Measurements from ENCODE around the gene MAOB. TPM values are rescaled to one million over a fixed set of nuclear protein-coding genes. Genes with fewer than 3 reads are reported as not detected.
"Not testable (repeated sequence)": the region's sequence is repeated elsewhere in the genome, so short reads cannot be mapped to it uniquely, and the experiment has no call there.

Gene MAOB
- total RNA-seq, 3 donors from 2014 or later, result 4.3 to 32.6 (median 6.6) TPM

DNA sequence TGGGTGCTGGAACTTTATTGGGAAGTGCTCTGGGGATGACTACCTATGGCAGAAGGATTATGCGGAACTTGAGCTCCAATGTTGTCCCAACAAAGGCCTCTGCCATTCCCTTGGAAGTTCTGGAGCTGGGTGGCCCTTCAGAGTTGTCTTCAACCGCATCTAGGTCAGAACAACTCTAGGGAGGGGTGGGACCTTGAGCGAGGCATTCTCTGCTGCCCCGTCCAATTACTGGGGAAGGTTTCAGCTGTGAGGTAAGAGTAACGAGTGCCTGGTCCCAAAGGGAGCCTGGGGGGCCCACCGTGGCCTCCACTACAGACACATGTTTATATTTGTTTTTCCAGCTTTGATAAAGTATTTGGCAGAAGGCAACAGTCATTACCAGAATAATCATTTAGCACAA is 146.7 kb downstream of the MAOB start:
- DNase-seq, result no peak
- Histone ChIP-seq H3K36me3 (ENCODE audit: low read depth) (no peaks in the 10 kb centered on the region), H3K9me3 (no peaks in the 10 kb centered on the region), H3K4me3 (no peak overlapping the region), H3K4me1 (ENCODE audit: low read depth) (no peaks in the 10 kb centered on the region)
- intact Hi-C loops (cut with DNase I, micrococcal nuclease), result no loop called here
- TF ChIP-seq, protein P1, sequence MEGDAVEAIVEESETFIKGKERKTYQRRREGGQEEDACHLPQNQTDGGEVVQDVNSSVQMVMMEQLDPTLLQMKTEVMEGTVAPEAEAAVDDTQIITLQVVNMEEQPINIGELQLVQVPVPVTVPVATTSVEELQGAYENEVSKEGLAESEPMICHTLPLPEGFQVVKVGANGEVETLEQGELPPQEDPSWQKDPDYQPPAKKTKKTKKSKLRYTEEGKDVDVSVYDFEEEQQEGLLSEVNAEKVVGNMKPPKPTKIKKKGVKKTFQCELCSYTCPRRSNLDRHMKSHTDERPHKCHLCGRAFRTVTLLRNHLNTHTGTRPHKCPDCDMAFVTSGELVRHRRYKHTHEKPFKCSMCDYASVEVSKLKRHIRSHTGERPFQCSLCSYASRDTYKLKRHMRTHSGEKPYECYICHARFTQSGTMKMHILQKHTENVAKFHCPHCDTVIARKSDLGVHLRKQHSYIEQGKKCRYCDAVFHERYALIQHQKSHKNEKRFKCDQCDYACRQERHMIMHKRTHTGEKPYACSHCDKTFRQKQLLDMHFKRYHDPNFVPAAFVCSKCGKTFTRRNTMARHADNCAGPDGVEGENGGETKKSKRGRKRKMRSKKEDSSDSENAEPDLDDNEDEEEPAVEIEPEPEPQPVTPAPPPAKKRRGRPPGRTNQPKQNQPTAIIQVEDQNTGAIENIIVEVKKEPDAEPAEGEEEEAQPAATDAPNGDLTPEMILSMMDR (IDR thresholded peaks at IDR 0.05), result no peak
- no peak for ATAC-seq

DNA sequence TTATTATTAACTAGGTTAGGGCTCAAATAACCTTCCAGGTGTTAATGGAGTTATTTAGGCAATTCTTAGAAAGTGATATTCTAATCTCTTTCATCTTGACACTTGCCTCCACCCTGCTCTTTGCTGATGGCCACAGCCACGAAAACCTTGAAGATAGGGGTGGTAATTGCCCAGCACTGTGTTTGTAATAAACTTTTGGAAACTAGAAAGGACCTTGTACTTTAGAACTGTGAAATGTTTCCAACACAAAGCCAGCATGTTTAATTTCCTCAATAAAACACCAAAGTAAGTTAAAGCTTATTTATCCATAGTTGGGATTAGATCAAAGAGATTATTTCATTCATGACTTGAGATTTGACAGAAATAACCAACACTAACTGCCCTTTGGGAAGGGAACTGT is 147.8 kb downstream of the MAOB start:
- intact Hi-C loops (cut with DNase I, micrococcal nuclease), result no loop called here
- DNase-seq, result peak in 1 of 3 donors; percentile 26
- Histone ChIP-seq H3K4me3 (no peak overlapping the region), H3K4me1 (ENCODE audit: low read depth) (no peaks in the 10 kb centered on the region), H3K36me3 (ENCODE audit: low read depth) (no peaks in the 10 kb centered on the region), H3K9me3 (no peaks in the 10 kb centered on the region)
- TF ChIP-seq, protein P1 (IDR thresholded peaks at IDR 0.05), result no peak
- peak; percentile 88 for ATAC-seq

DNA sequence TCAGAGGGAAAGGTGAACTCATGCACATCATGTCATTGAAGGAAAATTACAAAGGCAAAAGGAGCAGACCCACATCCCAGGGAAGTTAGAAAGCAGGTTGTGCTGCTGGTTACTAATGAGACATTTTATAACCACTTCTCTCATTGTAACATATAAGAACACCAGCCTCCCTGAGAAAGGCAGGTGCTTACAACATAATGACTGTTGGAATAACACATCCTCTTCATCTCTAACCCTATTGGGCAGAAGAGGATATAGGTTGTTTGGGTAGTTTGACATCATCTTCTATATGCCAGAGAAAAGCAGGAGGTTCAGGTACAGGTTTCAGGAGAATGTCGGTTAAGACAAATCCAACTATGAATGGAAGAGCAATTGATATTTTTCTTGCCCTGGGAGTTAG is 148.6 kb downstream of the MAOB start:
- H3K4me1 ChIP-seq (ENCODE audit: low read depth), result no peaks in the 10 kb centered on the region
- intact Hi-C loops (cut with DNase I, micrococcal nuclease), result no loop called here

DNA sequence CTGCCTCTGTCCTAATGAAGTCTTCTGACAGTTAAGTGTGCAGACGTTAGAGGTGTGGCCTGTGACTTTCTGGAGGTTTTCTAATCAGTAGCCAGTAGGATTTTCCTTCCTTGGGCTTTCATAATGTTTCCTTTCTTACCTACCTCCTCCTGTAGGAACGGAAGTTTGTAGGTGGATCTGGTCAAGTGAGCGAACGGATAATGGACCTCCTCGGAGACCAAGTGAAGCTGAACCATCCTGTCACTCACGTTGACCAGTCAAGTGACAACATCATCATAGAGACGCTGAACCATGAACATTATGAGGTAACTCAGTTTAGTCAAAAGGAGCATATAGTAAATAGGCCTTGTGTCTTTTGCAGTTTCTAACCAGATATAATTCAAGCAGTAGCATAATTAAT is 151.2 kb downstream of the MAOB start:
- Histone ChIP-seq H3K4me1 (ENCODE audit: low read depth) (no peaks in the 10 kb centered on the region), H3K36me3 (ENCODE audit: low read depth) (no peaks in the 10 kb centered on the region), H3K4me3 (no peak overlapping the region), H3K9me3 (no peaks in the 10 kb centered on the region)
- TF ChIP-seq, protein P1 (IDR thresholded peaks at IDR 0.05), result no peak
- intact Hi-C loops (cut with DNase I, micrococcal nuclease), result no loop called here
- no peak for ATAC-seq
- DNase-seq, result no peak

More for the DNA sequence above, 148.6 kb downstream of the MAOB start:
- peak; percentile 54 for ATAC-seq
- H3K4me3 ChIP-seq, result no peak overlapping the region
- no peaks in the 10 kb centered on the region for H3K36me3 ChIP-seq (ENCODE audit: low read depth)
- DNase-seq, result no peak
- TF ChIP-seq, protein P1 (IDR thresholded peaks at IDR 0.05), result no peak
- H3K9me3 ChIP-seq, result no peaks in the 10 kb centered on the region

DNA sequence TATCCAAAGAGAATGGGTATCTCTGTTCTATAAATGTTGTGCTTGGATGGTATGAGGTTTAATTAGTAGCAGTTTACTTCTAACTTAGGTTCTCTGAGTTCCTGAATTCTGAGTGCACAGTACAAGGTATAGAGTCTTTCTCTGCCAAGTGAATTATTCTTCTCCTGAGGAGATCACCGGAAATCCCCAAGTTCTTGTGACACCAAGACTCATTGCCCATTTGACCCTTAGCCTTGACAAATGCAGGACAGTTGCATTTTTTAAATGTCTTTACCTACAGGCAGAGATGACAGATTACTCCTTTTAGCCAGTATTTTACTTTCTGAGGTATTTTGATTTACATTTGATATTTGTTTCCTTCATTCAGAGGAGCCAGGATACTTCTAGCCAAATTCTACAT is 153.3 kb downstream of the MAOB start:
- no peak for DNase-seq
- TF ChIP-seq, protein P1 (IDR thresholded peaks at IDR 0.05), result no peak
- intact Hi-C loops (cut with DNase I, micrococcal nuclease), result no loop called here
- H3K36me3 ChIP-seq (ENCODE audit: low read depth), result no peaks in the 10 kb centered on the region
- ATAC-seq, result no peak
- no peak overlapping the region for H3K4me3 ChIP-seq
- no peaks in the 10 kb centered on the region for H3K4me1 ChIP-seq (ENCODE audit: low read depth)
- H3K9me3 ChIP-seq, result no peaks in the 10 kb centered on the region

DNA sequence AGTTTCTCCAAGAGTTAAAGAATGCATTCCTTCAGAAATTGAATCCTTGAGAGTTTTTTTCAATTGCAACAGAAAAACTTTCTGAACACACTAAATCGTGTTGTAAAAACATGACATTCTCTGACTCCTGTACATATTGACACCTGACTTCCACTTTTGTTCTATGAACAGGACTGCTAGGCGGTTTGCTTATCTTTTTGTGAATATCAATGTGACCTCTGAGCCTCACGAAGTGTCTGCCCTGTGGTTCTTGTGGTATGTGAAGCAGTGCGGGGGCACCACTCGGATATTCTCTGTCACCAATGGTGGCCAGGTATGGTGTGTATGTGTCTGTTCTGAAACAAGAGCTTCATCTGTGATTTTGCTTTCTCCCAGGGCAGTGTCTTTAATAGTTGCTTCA is 154.2 kb downstream of the MAOB start:
- intact Hi-C loops (cut with DNase I, micrococcal nuclease), result no loop called here

DNA sequence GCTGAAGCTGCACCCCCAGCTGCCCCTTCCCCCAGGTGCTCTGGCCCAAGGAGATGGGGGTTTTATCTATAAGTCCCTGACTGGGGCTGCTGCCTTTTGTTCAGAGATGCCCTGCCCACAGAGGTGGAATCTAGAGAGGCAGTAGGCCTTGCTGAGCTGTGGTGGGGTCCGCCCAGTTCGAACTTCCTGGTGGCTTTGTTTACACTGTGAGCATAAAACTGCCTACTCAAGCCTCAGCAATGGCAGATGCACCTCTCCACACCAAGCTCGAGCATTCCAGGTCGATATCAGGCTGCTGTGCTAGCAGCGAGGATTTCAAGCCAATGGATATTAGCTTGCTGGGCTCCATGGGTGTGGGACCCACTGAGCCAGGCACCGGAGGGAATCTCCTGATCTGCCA is 155.0 kb downstream of the MAOB start:
- DNase-seq (peak; percentile 50 to 64 (median 63)), ATAC-seq (peak; percentile 22)
- H3K36me3 ChIP-seq (ENCODE audit: low read depth); H3K9me3 ChIP-seq; H3K4me1 ChIP-seq (ENCODE audit: low read depth); intact Hi-C loops (cut with DNase I, micrococcal nuclease); H3K4me3 ChIP-seq: not testable (repeated sequence)

More for the DNA sequence above, 154.2 kb downstream of the MAOB start:
- H3K9me3 ChIP-seq, result no peaks in the 10 kb centered on the region
- H3K36me3 ChIP-seq (ENCODE audit: low read depth), result no peaks in the 10 kb centered on the region
- TF ChIP-seq, protein P1 (IDR thresholded peaks at IDR 0.05), result no peak
- H3K4me1 ChIP-seq (ENCODE audit: low read depth), result no peaks in the 10 kb centered on the region
- H3K4me3 ChIP-seq, result no peak overlapping the region
- no peak for ATAC-seq
- DNase-seq, result no peak

DNA sequence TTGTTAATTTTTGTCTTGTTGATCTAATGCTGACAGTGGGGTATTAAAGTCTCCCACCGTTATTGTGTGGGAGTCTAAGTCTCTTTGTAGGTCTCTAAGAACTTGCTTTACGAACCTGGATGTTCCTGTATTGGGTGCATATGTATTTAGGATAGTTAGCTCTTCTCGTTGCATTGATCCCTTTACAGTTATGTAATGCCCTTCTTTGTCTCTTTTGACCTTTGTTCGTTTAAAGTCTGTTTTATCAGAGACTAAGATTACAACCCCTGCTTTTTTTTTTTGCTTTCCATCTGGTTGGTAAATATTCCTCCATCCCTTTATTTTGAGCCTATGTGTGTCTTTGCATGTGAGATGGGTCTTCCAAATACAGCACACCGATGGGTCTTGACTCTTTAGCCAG is 157.0 kb downstream of the MAOB start:
- H3K4me3 ChIP-seq; DNase-seq; intact Hi-C loops (cut with DNase I, micrococcal nuclease); H3K36me3 ChIP-seq (ENCODE audit: low read depth); H3K9me3 ChIP-seq; ATAC-seq; H3K4me1 ChIP-seq (ENCODE audit: low read depth): not testable (repeated sequence)
